IPS-NIHi7 (cell line): ENCODE results near the gene LENG1.
"Not testable (repeated sequence)": the region's sequence is repeated elsewhere in the genome, so short reads cannot be mapped to it uniquely, and the experiment has no call there.

Experiments used
- DNase-seq: peaks from one replicate; pipeline ENCODE4 v3.0.0; 2012; ENCODE audit warnings: mixed read lengths; ENCODE audit errors: extremely low spot score

Gene LENG1

GRCh38 chr19:54159352-54160181 is at the start of gene LENG1:
LENG1 (minus strand) TSS chr19:54159721; CDS start chr19:54159695, 26 bp downstream.
- peak; percentile 97 for DNase-seq

- DNase-seq: no peak
Observed at GRCh38 chr19:54208784-54209057, 49.2 kb upstream of the LENG1 start.

GRCh38 chr19:54207983-54208783 is 48.7 kb upstream of the LENG1 start:
- peak; percentile 25 for DNase-seq

GRCh38 chr19:54207676-54207982 is 48.1 kb upstream of the LENG1 start:
- DNase-seq: no peak

GRCh38 chr19:54207193-54207592 is 47.7 kb upstream of the LENG1 start:
- not testable (repeated sequence) for DNase-seq

- no peak for DNase-seq
Observed at GRCh38 chr19:54206831-54207177, 47.3 kb upstream of the LENG1 start.

- no peak for DNase-seq
Observed at GRCh38 chr19:54206030-54206830, 46.7 kb upstream of the LENG1 start.

- DNase-seq: no peak
Observed at GRCh38 chr19:54204767-54205468, 45.4 kb upstream of the LENG1 start.

GRCh38 chr19:54203151-54203611 is 43.7 kb upstream of the LENG1 start:
- no peak for DNase-seq

- DNase-seq: no peak
Observed at GRCh38 chr19:54201980-54202379, 42.5 kb upstream of the LENG1 start.

GRCh38 chr19:54201172-54201701 is 41.7 kb upstream of the LENG1 start:
- DNase-seq: no peak

- DNase-seq: no peak
Observed at GRCh38 chr19:54199401-54199800, 39.9 kb upstream of the LENG1 start.

- DNase-seq: no peak
Observed at GRCh38 chr19:54197121-54197520, 37.6 kb upstream of the LENG1 start.

- no peak for DNase-seq
Observed at GRCh38 chr19:54196536-54196935, 37.0 kb upstream of the LENG1 start.

GRCh38 chr19:54194463-54194862 is 34.9 kb upstream of the LENG1 start:
- not testable (repeated sequence) for DNase-seq

GRCh38 chr19:54193011-54193410 is 33.5 kb upstream of the LENG1 start:
- DNase-seq: no peak

- no peak for DNase-seq
Observed at GRCh38 chr19:54191811-54192453, 32.4 kb upstream of the LENG1 start.

GRCh38 chr19:54191011-54191810 is 31.7 kb upstream of the LENG1 start, which contains the start of gene TSEN34:
TSEN34 (plus strand) TSS chr19:54191308; CDS start chr19:54191365, 57 bp downstream.
- peak; percentile 61 for DNase-seq

GRCh38 chr19:54190503-54191010 is 31.0 kb upstream of the LENG1 start:
- DNase-seq: peak; percentile 76
